GM21717 (cell line): ENCODE data around the gene AGMO.

Experiments
- ATAC-seq: cut with Tn5 transposase; IDR thresholded peaks from one replicate; pipeline ENCODE4 v1.9.1; 2021; ENCODE audit warnings: mild to moderate bottlenecking, moderate library complexity; ENCODE audit not compliant: unreplicated experiment

Gene AGMO

GRCh38 chr7:15504351-15504750 is 57.5 kb downstream of the AGMO start:
- ATAC-seq: no peak

- ATAC-seq: no peak
Measured at GRCh38 chr7:15503603-15504290, 58.1 kb downstream of the AGMO start.

- ATAC-seq: no peak
Measured at GRCh38 chr7:15498465-15498864, 63.4 kb downstream of the AGMO start.

DNA sequence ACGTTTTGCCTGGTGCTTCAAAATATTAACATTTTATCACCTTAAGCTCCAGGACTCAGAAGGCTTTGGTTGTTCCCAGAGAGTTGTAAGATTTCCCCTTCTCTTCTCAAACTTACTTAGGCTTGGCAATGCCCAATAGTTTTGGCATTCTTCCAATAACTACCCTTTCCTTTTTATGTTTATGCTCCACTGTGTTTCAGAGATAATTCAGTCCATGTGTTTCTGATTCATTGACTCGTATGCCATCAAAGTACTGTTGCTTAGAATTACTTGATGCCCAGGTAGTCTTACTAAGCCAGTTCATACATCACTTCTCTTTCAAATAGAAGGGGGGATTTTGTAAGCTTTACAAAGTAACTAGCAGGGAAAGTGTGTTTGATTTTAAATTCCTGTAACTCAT is 66.6 kb downstream of the AGMO start:
- ATAC-seq: no peak

DNA sequence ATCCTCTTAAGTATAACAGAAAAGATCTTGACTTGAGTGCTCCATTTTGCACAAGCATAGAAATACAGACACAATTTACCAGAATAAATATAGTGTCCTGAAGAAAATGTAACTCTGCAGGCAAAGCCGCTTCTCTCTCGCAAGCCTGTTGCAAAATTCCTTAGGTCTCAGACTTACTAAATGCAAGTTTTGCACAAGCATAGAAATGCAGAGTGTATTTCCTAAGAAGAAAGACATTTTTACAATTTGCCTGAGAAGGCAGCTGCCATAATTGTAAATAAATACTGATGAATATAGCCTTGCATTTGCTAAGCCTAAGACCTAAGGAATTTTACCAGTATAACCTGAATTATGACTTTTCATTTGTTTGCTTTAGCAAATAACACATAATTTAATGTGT is 67.1 kb downstream of the AGMO start:
- no peak for ATAC-seq

DNA sequence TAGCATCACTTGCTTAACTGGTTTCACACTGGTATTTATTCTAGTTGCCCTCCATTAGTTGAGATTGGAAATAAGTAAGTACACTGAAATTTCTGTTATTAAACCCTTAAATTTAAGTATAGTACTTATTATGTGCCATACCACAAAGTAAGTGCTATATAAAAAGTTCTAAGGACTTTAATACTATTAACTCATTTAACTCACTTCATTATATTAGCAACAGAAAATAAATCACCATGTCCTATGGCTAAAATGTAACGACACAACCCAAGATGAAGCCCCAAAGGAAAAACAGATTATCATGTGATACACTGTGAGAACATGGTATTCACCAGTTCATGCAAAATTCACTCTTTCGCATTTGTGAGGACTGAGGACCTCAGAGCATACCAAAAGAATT is 70.5 kb downstream of the AGMO start:
- ATAC-seq: no peak

- no peak for ATAC-seq
Measured at GRCh38 chr7:15490291-15490690, 71.5 kb downstream of the AGMO start.

GRCh38 chr7:15489861-15490260 is 72.0 kb downstream of the AGMO start:
- ATAC-seq: no peak

DNA sequence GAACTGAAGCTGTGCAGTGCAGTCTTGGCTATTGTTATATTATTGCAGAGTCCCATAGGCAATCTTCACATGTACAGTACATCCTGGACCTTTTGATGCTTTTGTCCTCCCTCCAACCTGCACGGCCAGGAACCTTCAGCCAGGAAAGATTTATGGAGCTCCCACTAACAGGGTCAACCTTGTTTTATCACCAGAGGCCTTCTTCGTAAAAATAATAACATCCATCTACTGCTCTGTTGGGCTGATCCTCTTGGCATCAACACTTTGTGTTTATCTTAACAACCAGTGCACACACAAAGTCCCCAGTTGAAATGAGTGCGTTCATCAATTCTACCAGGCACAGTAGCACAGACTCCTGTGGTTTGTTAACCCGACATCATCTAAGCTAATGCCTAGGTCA is 72.4 kb downstream of the AGMO start:
- no peak for ATAC-seq

DNA sequence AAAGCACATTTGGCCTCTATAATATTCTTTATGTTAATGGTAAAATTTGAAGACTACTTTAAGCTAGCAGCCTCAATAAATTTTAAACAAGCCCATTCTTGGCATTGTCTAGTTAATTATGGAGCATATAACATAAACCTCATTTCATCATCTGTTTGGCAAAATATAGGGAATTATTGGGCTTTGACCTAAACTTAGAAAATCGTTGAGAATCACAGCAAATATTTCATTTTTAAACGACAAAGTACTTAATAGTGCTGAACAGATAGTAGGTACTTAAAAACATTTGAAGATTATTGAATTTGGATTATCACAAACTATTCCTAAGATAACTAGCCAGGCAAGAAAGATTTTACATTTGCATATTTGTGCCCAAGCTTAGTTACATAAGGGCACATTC is 73.4 kb downstream of the AGMO start:
- no peak for ATAC-seq

- ATAC-seq: no peak
Measured at GRCh38 chr7:15487896-15488295, 73.9 kb downstream of the AGMO start.

DNA sequence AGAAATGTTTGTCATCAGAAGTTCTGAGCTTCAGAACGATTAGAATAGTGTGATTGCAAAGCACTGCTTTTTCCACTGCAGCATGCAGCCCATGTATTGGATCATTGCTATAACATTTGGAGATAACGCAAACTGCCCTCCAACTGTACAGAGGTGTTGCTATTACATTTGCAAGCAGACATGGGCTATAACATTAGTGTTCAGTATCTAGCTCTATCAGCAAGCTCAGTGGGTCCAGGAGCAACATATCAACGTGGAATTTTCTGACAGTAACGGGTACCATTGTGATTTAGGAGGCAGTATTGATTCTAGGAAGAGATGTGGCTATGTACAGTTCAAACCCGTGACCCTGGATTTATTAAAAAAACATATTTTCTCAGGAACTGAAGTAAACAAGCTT is 75.8 kb downstream of the AGMO start:
- no peak for ATAC-seq

- no peak for ATAC-seq
Measured at GRCh38 chr7:15485431-15485830, 76.4 kb downstream of the AGMO start.

- no peak for ATAC-seq
Measured at GRCh38 chr7:15481132-15481531, 80.7 kb downstream of the AGMO start.

DNA sequence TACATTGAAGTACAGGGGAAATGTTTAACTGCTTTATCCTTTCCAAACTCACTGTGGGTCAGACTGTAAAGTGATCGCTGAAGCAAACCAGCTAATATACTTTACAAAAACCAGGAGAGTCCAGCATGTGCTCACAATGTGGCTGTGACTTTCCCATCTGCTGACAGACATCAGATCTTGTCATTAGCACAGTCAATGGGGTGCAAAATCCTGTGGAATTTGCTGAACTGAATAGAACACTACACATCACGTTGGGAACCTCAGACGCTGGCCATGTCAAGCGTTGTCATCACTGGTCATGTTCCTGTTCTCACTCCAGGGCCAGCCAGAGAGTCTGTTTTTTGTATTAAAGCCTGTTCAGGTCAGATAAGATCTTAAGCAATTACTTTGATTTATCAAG is 83.4 kb downstream of the AGMO start:
- no peak for ATAC-seq

DNA sequence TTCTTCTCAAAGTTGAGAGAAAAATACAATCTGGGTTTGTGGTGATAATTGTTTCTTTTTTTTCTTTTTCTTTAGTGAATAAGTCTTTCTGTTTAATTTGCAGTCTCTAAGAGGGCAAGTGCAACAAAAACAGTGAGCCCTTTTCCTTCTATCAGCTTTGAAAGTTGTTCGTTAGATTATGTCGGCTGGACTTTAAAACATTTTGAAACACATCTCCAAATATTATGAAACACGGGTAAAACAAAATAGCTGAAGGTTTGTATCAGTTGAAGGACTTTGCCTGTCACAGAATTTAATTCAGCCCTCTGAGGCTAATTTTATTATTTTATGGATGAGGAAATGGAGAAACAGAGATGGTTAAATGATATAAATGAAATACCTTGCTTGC is 85.3 kb downstream of the AGMO start:
- no peak for ATAC-seq

- ATAC-seq: no peak
Measured at GRCh38 chr7:15475808-15476530, 85.8 kb downstream of the AGMO start.

GRCh38 chr7:15471669-15471950 is 90.2 kb downstream of the AGMO start:
- no peak for ATAC-seq

- no peak for ATAC-seq
Measured at GRCh38 chr7:15470825-15471668, 90.8 kb downstream of the AGMO start.

- no peak for ATAC-seq
Measured at GRCh38 chr7:15464667-15465121, 97.1 kb downstream of the AGMO start.

DNA sequence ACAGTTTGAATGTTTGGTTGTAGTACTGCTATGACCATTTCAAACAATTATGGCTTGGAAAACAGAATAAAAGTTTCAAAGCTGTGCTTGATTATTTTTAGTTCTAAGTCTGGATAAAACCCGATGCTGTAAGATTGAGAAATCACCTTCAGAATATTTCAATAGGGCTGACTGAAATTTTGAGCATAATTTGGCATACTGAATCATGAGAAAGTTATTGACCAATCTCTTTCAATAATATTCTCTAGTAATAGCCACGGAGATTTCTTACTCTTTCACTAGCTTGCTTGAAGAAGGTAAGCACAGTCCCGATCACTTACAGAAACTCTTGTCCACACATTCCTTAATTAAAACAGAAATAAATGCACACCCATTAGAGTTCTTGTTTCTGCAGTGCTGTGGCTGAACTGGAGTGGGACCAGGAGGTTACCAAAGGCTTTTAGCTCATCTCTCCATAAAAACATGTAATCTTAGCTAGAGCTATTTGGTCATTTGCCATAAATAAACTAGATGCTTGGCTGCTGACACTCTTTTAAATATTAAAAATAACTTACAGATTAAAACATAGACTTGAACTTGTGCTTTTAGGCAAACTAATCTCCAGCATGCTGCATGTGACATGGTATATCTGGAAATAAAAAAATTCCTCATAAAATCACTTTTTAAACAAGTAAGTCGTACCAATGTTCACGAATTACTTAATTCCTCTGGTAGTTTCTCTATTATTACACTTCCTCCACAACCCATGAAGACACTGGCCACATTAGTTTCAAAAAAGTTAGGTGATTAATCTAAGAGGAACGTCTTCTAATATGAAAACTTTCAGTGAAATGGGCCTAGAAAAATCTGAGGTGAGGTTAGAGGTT is 97.8 kb downstream of the AGMO start:
- no peak for ATAC-seq
